Measurements from ENCODE around the gene MTCH2. TPM values are rescaled to one million over a fixed set of nuclear protein-coding genes. Genes with fewer than 3 reads are reported as not detected.

Gene MTCH2
- total RNA-seq, 2 donors from 2014 or later = 21.9 to 47.8 TPM

- H3K9me3 ChIP-seq = no peaks in the 10 kb centered on the region
These were observed 71.6 kb downstream of the MTCH2 start for GRCh38 chr11:47570651-47571356.

GRCh38 chr11:47569646-47570045 lies 72.7 kb downstream of the MTCH2 start:
- Histone ChIP-seq H3K27me3 (replicated peaks; ENCODE audit: insufficient read depth) (no peaks in the 10 kb centered on the region), H3K4me3 (no peak overlapping the region), H3K36me3 (peaks cover 20% of the 10 kb centered on the region), H3K27ac (no peak overlapping the region), H3K4me1 (ENCODE audit: control insufficient read depth in 1 of 2, low read depth in 2 of 2) (peaks cover 3 to 20% of the 10 kb centered on the region in 2 donors), H3K9me3 (no peaks in the 10 kb centered on the region)
- no peak for DNase-seq (ENCODE audit: low spot score)
- ATAC-seq (ENCODE audit: insufficient number of reproducible peaks, low FRiP score, low read depth) = no peak
- TF ChIP-seq CTCF (IDR thresholded peaks at IDR 0.05) = no peak

More at GRCh38 chr11:47570651-47571356, 71.6 kb downstream of the MTCH2 start:
- Histone ChIP-seq H3K36me3 (peaks cover 28% of the 10 kb centered on the region), H3K27me3 (replicated peaks; ENCODE audit: insufficient read depth) (no peaks in the 10 kb centered on the region), H3K27ac (no peak overlapping the region), H3K4me1 (ENCODE audit: control insufficient read depth in 1 of 2, low read depth in 2 of 2) (peaks cover 3 to 14% of the 10 kb centered on the region in 2 donors), H3K4me3 (no peak overlapping the region)
- DNase-seq (ENCODE audit: low spot score) = no peak
- ATAC-seq (ENCODE audit: insufficient number of reproducible peaks, low FRiP score, low read depth) = no peak
- no peak for TF ChIP-seq CTCF (IDR thresholded peaks at IDR 0.05)

Other genes starting within 250 kb of the MTCH2 start
- 100 to 1,000 TPM in 1 of 2 donors, 10 to 100 TPM in 1; 97.7 to 163 TPM for gene SLC39A13, start 234.0 kb downstream of the MTCH2 start, total RNA-seq
- 100 to 1,000 TPM; 122 to 160 TPM for gene PSMC3, start 216.1 kb downstream of the MTCH2 start, total RNA-seq
- under 1 TPM in 1 of 2 donors, not detected in 1; 0.41 TPM for gene RAPSN, start 193.4 kb downstream of the MTCH2 start, total RNA-seq
- gene CELF1, start 89.4 kb downstream of the MTCH2 start, total RNA-seq = 100 to 1,000 TPM; 112 to 114 TPM
- gene PTPMT1, start 77.0 kb downstream of the MTCH2 start, total RNA-seq = 100 to 1,000 TPM in 1 of 2 donors, 10 to 100 TPM in 1; 69.9 to 112 TPM
- gene KBTBD4, start 63.6 kb downstream of the MTCH2 start, total RNA-seq = 10 to 100 TPM; 14.9 to 19.1 TPM
- gene NDUFS3, start 63.5 kb downstream of the MTCH2 start, total RNA-seq = 10 to 100 TPM; 29.9 to 75.7 TPM
- gene FAM180B, start 55.9 kb downstream of the MTCH2 start, total RNA-seq = 1 to 10 TPM in 1 of 2 donors, under 1 TPM in 1; 0.27 to 3.4 TPM
- 1 to 10 TPM; 2.0 to 2.8 TPM for gene C1QTNF4, start 48.1 kb downstream of the MTCH2 start, total RNA-seq
- under 1 TPM in 1 of 2 donors, not detected in 1; 0.95 TPM for gene AGBL2, start 72.8 kb upstream of the MTCH2 start, total RNA-seq
- gene FNBP4, start 124.8 kb upstream of the MTCH2 start, total RNA-seq = 100 to 1,000 TPM; 188 to 238 TPM
- 10 to 100 TPM; 22.2 to 40.8 TPM for gene NUP160, start 205.8 kb upstream of the MTCH2 start, total RNA-seq